HEK293 (cell line): Measurements from ENCODE around the gene ATXN2.

Source experiments
- ZNF416 ChIP-seq: fragments of 450-650 bp; formaldehyde crosslinking; IDR thresholded peaks from 2 replicates; pipeline ENCODE4 v1.5.1; 2016; ENCODE audit warnings: missing biosample characterization, missing genetic modification characterization
- ZSCAN5A ChIP-seq: fragments of 450-650 bp; formaldehyde crosslinking; IDR thresholded peaks from 2 replicates; pipeline ENCODE4 v1.5.1; 2016; ENCODE audit warnings: missing biosample characterization, missing genetic modification characterization

GRCh38 chr12:111521801-111522200 lies 77.3 kb downstream of the ATXN2 start:
- TF ChIP-seq ZSCAN5A (tag by site-specific recombination) (no peak), ZNF416 (no peak)
